ENCODE measurements around the gene PNPLA3. TPM values are rescaled to one million over a fixed set of nuclear protein-coding genes. Genes with fewer than 3 reads are reported as not detected.

PNPLA3 gene
- total and polyA plus RNA-seq, 2 of the 4 experiments (the other 2 are of a cell fraction): 3.6 to 7.5 TPM

GRCh38 chr22:43990044-43990443, 66.4 kb downstream of the PNPLA3 start:
- Histone ChIP-seq H2BK5ac (ENCODE audit: low read depth, low read length, poor library complexity, severe bottlenecking) (no peak overlapping the region), H3K4ac (ENCODE audit: low read depth, low read length) (no peak overlapping the region), H4K5ac (ENCODE audit: low read depth, low read length) (no peak overlapping the region), H2BK15ac (ENCODE audit: low read depth, low read length) (no peak overlapping the region), H3K4me2 (ENCODE audit: low read depth, low read length) (no peak overlapping the region), H3K4me3 (ENCODE audit: insufficient read depth, low read depth, low read length) (no peak overlapping the region), H3K27ac (ENCODE audit: insufficient read depth, low read length) (no peak overlapping the region), H3K27me3 (ENCODE audit: control insufficient read depth, insufficient read depth, low read length) (no peaks in the 10 kb centered on the region), H2AK9ac (replicated peaks; ENCODE audit: low read depth, low read length, poor library complexity) (no peak overlapping the region), H2AK5ac (ENCODE audit: low read depth, low read length) (no peak overlapping the region), H2AFZ (replicated peaks; ENCODE audit: low read length, poor library complexity) (no peak overlapping the region), H4K91ac (ENCODE audit: insufficient read depth, low read depth, low read length) (no peak overlapping the region), H3K56ac (ENCODE audit: extremely low read depth, insufficient read depth, low read length) (no peak overlapping the region), H4K20me1 (ENCODE audit: insufficient read depth, low read length) (peaks cover 19% of the 10 kb centered on the region), H3K9ac (ENCODE audit: low read depth, low read length) (no peak overlapping the region), H3K23ac (ENCODE audit: low read depth, low read length) (no peak overlapping the region), H3K79me1 (ENCODE audit: low read depth in 1 of 2, low read length in 2 of 2) (peaks cover 0 to 17% of the 10 kb centered on the region in 2 experiments; a peak in 2 of 4 replicates), H3K18ac (ENCODE audit: low read depth, low read length) (no peak overlapping the region), H3K14ac (replicated peaks; ENCODE audit: low read depth, low read length) (no peak overlapping the region), H3K9me3 (ENCODE audit: control insufficient read depth, insufficient read depth, low read length) (no peaks in the 10 kb centered on the region), H3K4me1 (ENCODE audit: control insufficient read depth, insufficient read depth, low read length) (peaks cover 7% of the 10 kb centered on the region; the same call in 1 of the 2 replicates), H2BK120ac (ENCODE audit: low read depth, low read length) (no peak overlapping the region), H4K8ac (ENCODE audit: low read depth in 2 of 2, low read length in 2 of 2) (no peak overlapping the region), H2BK20ac (ENCODE audit: low read depth, low read length) (no peak overlapping the region), H3K36me3 (ENCODE audit: control insufficient read depth, insufficient read depth, low read length) (peaks cover 52% of the 10 kb centered on the region), H3K9me1 (ENCODE audit: insufficient read depth, low read length) (no peaks in the 10 kb centered on the region)
- DNase-seq (no peak), ATAC-seq (ENCODE audit: low read depth) (no peak)
- in situ Hi-C loops (cut with MboI; ENCODE audit: low sequenced_read_pairs) (loop anchor here (10.0 kb wide), 1 partner anchor 345 kb away; no protein-coding TSS in a partner anchor), dilution Hi-C loops (cut with HindIII; ENCODE audit: low sequenced_read_pairs, unreplicated experiment) (no loop called here), intact Hi-C loops (cut with micrococcal nuclease) (loop anchor here (5.0 kb wide), 3 partner anchors 337 to 677 kb away; no protein-coding TSS in a partner anchor)
- WGBS, 2 experiments (ENCODE audit: extremely low coverage in 2 of 2, insufficient read length in 1 of 2): 94% methylated on average over 6 of the region's 13 CpGs; no CpG with 5 or more reads in 1 of the 2 experiments
- no TSS peak for BruUV-seq (replicated peaks)
- ChIA-PET POLR2A (ENCODE audit: unreplicated experiment) (no interaction called here), CTCF (no interaction called here)
- TF ChIP-seq SMC3 (IDR thresholded peaks at IDR 0.05; ENCODE audit: low read depth, low read length) (no peak), ELK1 (IDR thresholded peaks at IDR 0.05; ENCODE audit: borderline replicate concordance, low read depth, low read length) (no peak), MXI1 (IDR thresholded peaks at IDR 0.05; ENCODE audit: borderline replicate concordance, low read depth, low read length) (no peak), BHLHE40 (IDR thresholded peaks at IDR 0.05; ENCODE audit: low read depth, low read length) (no peak), USF2 (IDR thresholded peaks at IDR 0.05; ENCODE audit: low read depth, low read length) (no peak), FOS (IDR thresholded peaks at IDR 0.05; ENCODE audit: low read depth, low read length) (no peak), MAZ (IDR thresholded peaks at IDR 0.05; ENCODE audit: borderline replicate concordance, low read depth, low read length) (no peak), MAFK (IDR thresholded peaks at IDR 0.05; ENCODE audit: low read depth, low read length) (no peak), CHD1 (IDR thresholded peaks at IDR 0.05; ENCODE audit: low read depth, low read length) (no peak), POLR2A (IDR thresholded peaks at IDR 0.05; ENCODE audit: low read depth, low read length) (no peak), RFX5 (IDR thresholded peaks at IDR 0.05; ENCODE audit: low read depth, low read length) (no peak), RAD21 (IDR thresholded peaks at IDR 0.05; ENCODE audit: low read length) (no peak), NFE2L2 (IDR thresholded peaks at IDR 0.05; ENCODE audit: low read depth, low read length) (no peak), CTCF (conservative IDR thresholded peaks at IDR 0.05; ENCODE audit: low read depth, low read length) (no peak), CEBPB (IDR thresholded peaks at IDR 0.05; ENCODE audit: low read depth, low read length) (no peak), RCOR1 (IDR thresholded peaks at IDR 0.05; ENCODE audit: insufficient replicate concordance, low read length) (no peak)
